ENCODE measurements around the gene TMEM114.

The TMEM114 gene

DNA sequence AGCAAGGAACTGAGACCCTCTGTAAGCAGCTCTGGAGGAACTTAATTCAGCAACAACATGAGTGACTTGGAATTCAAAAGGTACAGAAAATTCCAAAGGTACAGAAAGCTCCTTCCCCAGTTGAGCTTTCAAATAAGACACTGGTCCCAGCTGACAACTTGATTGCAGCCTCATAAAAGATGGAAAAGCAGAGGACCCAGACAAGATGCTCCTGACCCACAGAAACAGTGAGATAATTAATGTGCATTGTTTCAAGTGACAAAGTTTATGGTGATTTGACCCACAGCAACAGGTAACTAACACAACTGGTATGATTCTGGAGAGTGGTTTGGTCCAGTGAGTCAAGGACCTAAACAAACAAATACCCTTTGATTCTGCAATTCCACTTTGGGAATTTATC lies 15.2 kb upstream of the TMEM114 start:
- DNase-seq, result no peak
- TF ChIP-seq CTCF (IDR thresholded peaks at IDR 0.05; ENCODE audit: low read depth, low read length), result no peak
- H3K4me1 ChIP-seq, result no peaks in the 10 kb centered on the region
- no peaks in the 10 kb centered on the region for H3K36me3 ChIP-seq
- no peaks in the 10 kb centered on the region for H3K9me3 ChIP-seq
- H3K4me3 ChIP-seq (ENCODE audit: low read depth, low read length), result no peak overlapping the region
- peaks cover 9% of the 10 kb centered on the region; the same call in 1 of the 2 replicates for H3K27me3 ChIP-seq

DNA sequence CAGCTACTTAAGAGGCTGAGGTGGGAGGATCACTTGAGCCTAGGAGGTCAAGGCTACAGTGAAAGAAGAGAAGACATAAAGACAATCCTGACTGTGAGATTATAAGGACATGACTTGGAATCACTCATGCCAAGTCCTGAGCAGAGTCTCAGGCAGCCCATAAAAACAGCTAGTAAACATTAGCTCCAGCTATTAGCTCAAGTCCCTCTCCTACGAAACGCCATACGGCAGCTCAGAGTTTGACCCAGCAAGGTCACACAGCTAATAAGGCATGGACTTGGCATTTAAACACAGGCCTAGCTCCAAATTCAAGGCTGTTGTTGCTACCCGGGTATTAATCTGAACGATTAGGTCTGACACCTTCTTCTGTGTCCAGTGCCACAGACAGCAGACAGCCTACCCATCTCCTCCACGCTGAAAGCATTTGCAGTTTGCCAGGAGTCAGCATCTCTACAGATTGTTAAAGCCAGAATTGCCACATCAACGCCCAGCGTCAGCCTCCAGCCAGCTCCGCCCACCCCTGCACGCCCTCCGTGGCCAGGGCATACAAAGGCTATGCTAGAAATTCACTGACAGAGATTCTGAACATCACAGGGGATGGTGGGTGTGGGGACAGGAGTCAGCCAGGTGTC lies 9.9 kb upstream of the TMEM114 start:
- Histone ChIP-seq H3K4me3 (ENCODE audit: low read depth, low read length) (no peak overlapping the region), H3K27me3 (peaks cover 5% of the 10 kb centered on the region; the same call in 1 of the 2 replicates), H3K9me3 (no peaks in the 10 kb centered on the region), H3K4me1 (no peaks in the 10 kb centered on the region), H3K36me3 (no peaks in the 10 kb centered on the region)
- DNase-seq, result no peak
- TF ChIP-seq CTCF (IDR thresholded peaks at IDR 0.05; ENCODE audit: low read depth, low read length), result no peak

GRCh38 chr16:8596581-8596980 lies 6.3 kb upstream of the TMEM114 start:
- DNase-seq, result no peak
- Histone ChIP-seq H3K4me3 (ENCODE audit: low read depth, low read length) (no peak overlapping the region), H3K4me1 (no peaks in the 10 kb centered on the region), H3K9me3 (no peaks in the 10 kb centered on the region; the same call in 1 of the 2 replicates), H3K36me3 (no peaks in the 10 kb centered on the region), H3K27me3 (no peaks in the 10 kb centered on the region)
- no peak for TF ChIP-seq CTCF (IDR thresholded peaks at IDR 0.05; ENCODE audit: low read depth, low read length)

- no peaks in the 10 kb centered on the region for H3K36me3 ChIP-seq
- no peak for TF ChIP-seq CTCF (IDR thresholded peaks at IDR 0.05; ENCODE audit: low read depth, low read length)
Measured at GRCh38 chr16:8595783-8596182, 5.5 kb upstream of the TMEM114 start.

GRCh38 chr16:8594149-8594666 lies 3.9 kb upstream of the TMEM114 start:
- TF ChIP-seq CTCF (IDR thresholded peaks at IDR 0.05; ENCODE audit: low read depth, low read length), result no peak
- Histone ChIP-seq H3K4me3 (ENCODE audit: low read depth, low read length) (no peak overlapping the region), H3K9me3 (no peaks in the 10 kb centered on the region; the same call in 1 of the 2 replicates), H3K36me3 (no peaks in the 10 kb centered on the region), H3K4me1 (no peaks in the 10 kb centered on the region), H3K27me3 (peaks cover 15% of the 10 kb centered on the region)
- DNase-seq, result no peak

More at GRCh38 chr16:8595783-8596182, 5.5 kb upstream of the TMEM114 start:
- H3K27me3 ChIP-seq, result no peaks in the 10 kb centered on the region; the same call in 1 of the 2 replicates
- H3K4me1 ChIP-seq, result no peaks in the 10 kb centered on the region
- no peaks in the 10 kb centered on the region; the same call in 1 of the 2 replicates for H3K9me3 ChIP-seq
- DNase-seq, result no peak
- H3K4me3 ChIP-seq (ENCODE audit: low read depth, low read length), result no peak overlapping the region

DNA sequence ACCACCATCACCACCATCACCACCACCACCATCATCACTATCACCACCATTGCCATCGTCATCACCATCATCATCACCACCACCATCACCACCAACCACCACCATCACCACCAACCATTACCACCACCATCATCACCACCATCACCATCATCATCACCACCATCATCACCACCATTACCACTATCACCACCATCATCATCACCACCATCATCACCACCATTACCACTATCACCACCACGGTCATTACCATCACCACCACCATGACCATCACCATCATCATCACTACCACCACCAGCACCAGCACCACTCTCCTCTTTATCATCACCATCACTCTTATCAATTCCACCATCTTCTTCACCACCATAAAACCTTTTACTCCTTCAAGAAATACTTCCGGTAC lies 1.1 kb upstream of the TMEM114 start:
- Histone ChIP-seq H3K27me3 (peaks cover 36% of the 10 kb centered on the region), H3K4me1 (no peaks in the 10 kb centered on the region), H3K9me3 (no peaks in the 10 kb centered on the region; the same call in 1 of the 2 replicates), H3K4me3 (ENCODE audit: low read depth, low read length) (no peak overlapping the region), H3K36me3 (no peaks in the 10 kb centered on the region)
- no peak for TF ChIP-seq CTCF (IDR thresholded peaks at IDR 0.05; ENCODE audit: low read depth, low read length)
- no peak for DNase-seq
